ENCODE measurements around the gene IFT20.

IFT20 gene

GRCh38 chr17:28335201-28335958 lies at the start of gene IFT20, which contains the start of gene TNFAIP1:
TSS of gene IFT20 (minus strand) at chr17:28335472. CDS start at chr17:28331985, 3,487 bp downstream.
TSS of gene TNFAIP1 (plus strand) at chr17:28335761. CDS start at chr17:28339522, 3,761 bp downstream.
- peak; percentile 96 for DNase-seq (ENCODE audit: low spot score)

GRCh38 chr17:28385037-28385400 lies 49.7 kb upstream of the IFT20 start:
- DNase-seq (ENCODE audit: low spot score), result no peak

- no peak for DNase-seq (ENCODE audit: low spot score)
Observed at GRCh38 chr17:28384281-28385036, 49.2 kb upstream of the IFT20 start.

GRCh38 chr17:28381141-28381825 lies 46.0 kb upstream of the IFT20 start:
- DNase-seq (ENCODE audit: low spot score), result no peak

GRCh38 chr17:28379814-28380801 lies 44.8 kb upstream of the IFT20 start:
- DNase-seq (ENCODE audit: low spot score), result no peak

- DNase-seq (ENCODE audit: low spot score), result no peak
Observed at GRCh38 chr17:28372945-28373274, 37.6 kb upstream of the IFT20 start.

GRCh38 chr17:28372203-28372944 lies 37.1 kb upstream of the IFT20 start:
- DNase-seq (ENCODE audit: low spot score), result peak; percentile 60

GRCh38 chr17:28371245-28372202 lies 36.3 kb upstream of the IFT20 start, which contains the start of gene SARM1:
TSS of gene SARM1 (plus strand) at chr17:28371694. CDS start at chr17:28372033, 339 bp downstream.
- DNase-seq (ENCODE audit: low spot score), result peak; percentile 95

GRCh38 chr17:28370744-28371103 lies 35.5 kb upstream of the IFT20 start:
- DNase-seq (ENCODE audit: low spot score), result no peak

GRCh38 chr17:28370035-28370743 lies 34.9 kb upstream of the IFT20 start, which contains the start of gene VTN:
TSS of gene VTN (minus strand) at chr17:28370307. CDS start at chr17:28370203, 104 bp downstream.
- DNase-seq (ENCODE audit: low spot score), result peak; percentile 64

GRCh38 chr17:28369684-28370034 lies 34.4 kb upstream of the IFT20 start:
- DNase-seq (ENCODE audit: low spot score), result no peak

GRCh38 chr17:28368915-28369683 lies 33.8 kb upstream of the IFT20 start:
- no peak for DNase-seq (ENCODE audit: low spot score)

- no peak for DNase-seq (ENCODE audit: low spot score)
Observed at GRCh38 chr17:28368306-28368831, 33.1 kb upstream of the IFT20 start.

GRCh38 chr17:28367641-28368305 lies 32.5 kb upstream of the IFT20 start:
- no peak for DNase-seq (ENCODE audit: low spot score)

GRCh38 chr17:28366605-28367004 lies 31.3 kb upstream of the IFT20 start:
- DNase-seq (ENCODE audit: low spot score), result no peak

GRCh38 chr17:28365487-28365886 lies 30.2 kb upstream of the IFT20 start:
- no peak for DNase-seq (ENCODE audit: low spot score)

- DNase-seq (ENCODE audit: low spot score), result no peak
Observed at GRCh38 chr17:28364665-28365363, 29.5 kb upstream of the IFT20 start, which contains the start of gene SEBOX. TSS of gene SEBOX (minus strand) at chr17:28365199. CDS start at chr17:28365151, 48 bp downstream.

Data from AG08396 (cell line).